HG03432 (cell line): ENCODE measurements around the gene RFX1.

ENCODE experiments used
- ATAC-seq: cut with Tn5 transposase; IDR thresholded peaks from one replicate; pipeline ENCODE4 v1.9.1; 2021; ENCODE audit warnings: mild to moderate bottlenecking, moderate library complexity; ENCODE audit not compliant: unreplicated experiment

RFX1 gene

GRCh38 chr19:13914777-13915176 lies 91.3 kb downstream of the RFX1 start:
- no peak for ATAC-seq

GRCh38 chr19:13913352-13913751 lies 92.8 kb downstream of the RFX1 start:
- no peak for ATAC-seq
